DOHH2 (cell line): Measurements from ENCODE around the gene PRSS3.

ENCODE experiments used
- CTCF ChIP-seq: fragments of 200-600 bp; sonication (generic); IDR thresholded peaks from one replicate; pipeline ENCODE4 v1.5.1; 2014; ENCODE audit warnings: antibody characterized with exemption, mild to moderate bottlenecking, low read depth, low read length; ENCODE audit not compliant: poor library complexity, severe bottlenecking
- EZH2phosphoT487 ChIP-seq: fragments of 200-600 bp; sonication (generic); IDR thresholded peaks from 2 replicates; pipeline ENCODE4 v1.6.1; 2017; ENCODE audit warnings: borderline replicate concordance, mild to moderate bottlenecking, antibody characterized with exemption, low read length, moderate library complexity, mixed read lengths

GRCh38 chr9:33750839-33751339, 44.5 kb upstream of the PRSS3 start:
- no peak for TF ChIP-seq CTCF
- no peak for TF ChIP-seq EZH2phosphoT487
